ENCODE measurements around the gene ERICH4. TPM values are rescaled to one million over a fixed set of nuclear protein-coding genes. Genes with fewer than 3 reads are reported as not detected.

The ERICH4 gene
- total and polyA plus RNA-seq, 2 of the 13 experiments (the other 11 are each of a cell fraction or from before 2014, with no cell fraction given), result 0.40 to 0.64 TPM

GRCh38 chr19:41439441-41440222 lies 3.3 kb upstream of the ERICH4 start, which contains the start of gene DMAC2 (continued):
- no peak for TF ChIP-seq KIAA2018 (CRISPR knock-in tag; IDR thresholded peaks at IDR 0.05; ENCODE audit: borderline replicate concordance)
- peak; percentile 72 for TF ChIP-seq ZNF407 (CRISPR knock-in tag; IDR thresholded peaks at IDR 0.05; ENCODE audit: not compliant biosample characterization)
- no peak for TF ChIP-seq ZNF10 (CRISPR knock-in tag; IDR thresholded peaks at IDR 0.05; ENCODE audit: borderline replicate concordance, low read depth)
- TF ChIP-seq KAT8 (CRISPR knock-in tag; IDR thresholded peaks at IDR 0.05), result peak; percentile 96
- TF ChIP-seq ZNF160 (CRISPR knock-in tag; IDR thresholded peaks at IDR 0.05), result no peak
- no peak for TF ChIP-seq KDM4B (CRISPR knock-in tag; IDR thresholded peaks at IDR 0.05)
- TF ChIP-seq ATF7 (IDR thresholded peaks at IDR 0.05), result no peak
- TF ChIP-seq ATF7 (CRISPR knock-in tag; IDR thresholded peaks at IDR 0.05), result peak; percentile 51; the same call in 1 of the 2 replicates
- peak; percentile 90; the same call in 1 of the 2 replicates for TF ChIP-seq ZNF350 (CRISPR knock-in tag; IDR thresholded peaks at IDR 0.05; ENCODE audit: borderline replicate concordance, low read depth)
- peak; percentile 20; the same call in 1 of the 2 replicates for TF ChIP-seq ZFP41 (CRISPR knock-in tag; IDR thresholded peaks at IDR 0.05; ENCODE audit: borderline replicate concordance)
- TF ChIP-seq MEIS1 (CRISPR knock-in tag; IDR thresholded peaks at IDR 0.05; ENCODE audit: borderline replicate concordance), result 0 out of 2 replicates have a peak, but pooled peaks have one; percentile 21
- TF ChIP-seq LCORL (IDR thresholded peaks at IDR 0.05), result no peak
- peak; percentile 64; the same call in 1 of the 2 replicates for TF ChIP-seq LCORL (CRISPR knock-in tag; IDR thresholded peaks at IDR 0.05)

Data from HepG2 (cell line).